Neural cell (in vitro differentiated cells): ENCODE measurements around the gene SUMO4. TPM values are rescaled to one million over a fixed set of nuclear protein-coding genes. Genes with fewer than 3 reads are reported as not detected.

ENCODE experiments used
- H2AFZ ChIP-seq: fragments of 200-600, 300-800 bp; sonication (generic), shearing (Covaris generic); 2 replicates; pipeline ENCODE4 v1.6.0; 2014; ENCODE audit warnings: low read depth, mild to moderate bottlenecking, antibody characterized with exemption, low read length, moderate library complexity
- H3F3A ChIP-seq: fragments of 200-600 bp; shearing (Covaris generic); 2 replicates; pipeline ENCODE4 v1.6.1; 2016; ENCODE audit warnings: mild to moderate bottlenecking, moderate library complexity, mixed read lengths, antibody characterized with exemption, low read length; ENCODE audit not compliant: insufficient read depth, poor library complexity, severe bottlenecking
- H3K27ac ChIP-seq: fragments of 200-600, 300-800 bp; sonication (generic), shearing (Covaris generic); 2 replicates; pipeline ENCODE4 v1.5.1; 2014; ENCODE audit warnings: mild to moderate bottlenecking, low read length, moderate library complexity
- H3K27me3 ChIP-seq: fragments of 300-800, 200-600 bp; sonication (generic), shearing (Covaris generic); 2 replicates; pipeline ENCODE4 v1.6.0; 2014; ENCODE audit warnings: mild to moderate bottlenecking, low read depth, low read length, moderate library complexity; ENCODE audit not compliant: insufficient read depth
- H3K36me3 ChIP-seq: fragments of 300-800, 200-600 bp; sonication (generic), shearing (Covaris generic); 2 replicates; pipeline ENCODE4 v1.5.1; 2014; ENCODE audit warnings: mild to moderate bottlenecking, antibody characterized with exemption, low read length, moderate library complexity; ENCODE audit not compliant: insufficient read depth
- H3K4me2 ChIP-seq: fragments of 300-800, 200-600 bp; sonication (generic), shearing (Covaris generic); 2 replicates; pipeline ENCODE4 v1.6.0; 2014; ENCODE audit warnings: mild to moderate bottlenecking, low read length
- H3K4me3 ChIP-seq: fragments of 300-800, 200-600 bp; sonication (generic), shearing (Covaris generic); 2 replicates; pipeline ENCODE4 v1.5.1; 2014; ENCODE audit warnings: mild to moderate bottlenecking, low read length, moderate library complexity
- H3K79me2 ChIP-seq: fragments of 200-600 bp; shearing (Covaris generic); replicated peaks from 2 replicates; pipeline ENCODE4 v1.6.0; 2014; ENCODE audit warnings: mild to moderate bottlenecking, low read length, moderate library complexity; ENCODE audit not compliant: insufficient read depth
- H3K9ac ChIP-seq: fragments of 300-800, 200-600 bp; sonication (generic), shearing (Covaris generic); 2 replicates; pipeline ENCODE4 v1.6.1; 2016; ENCODE audit warnings: mild to moderate bottlenecking, low read length, mixed read lengths
- H3K9me2 ChIP-seq: fragments of 200-600 bp; shearing (Covaris generic); 2 replicates; pipeline ENCODE4 v1.6.1; 2016; ENCODE audit warnings: mild to moderate bottlenecking, low read length, mixed read lengths; ENCODE audit not compliant: insufficient read depth
- H3K9me3 ChIP-seq: fragments of 200-600, 300-800 bp; sonication (generic), shearing (Covaris generic); 2 replicates; pipeline ENCODE4 v1.6.1; 2016; ENCODE audit warnings: mild to moderate bottlenecking, mixed run types, low read length, moderate library complexity, mixed read lengths
- H4K20me1 ChIP-seq: fragments of 200-600 bp; shearing (Covaris generic); 2 replicates; pipeline ENCODE4 v1.6.1; 2016; ENCODE audit warnings: mild to moderate bottlenecking, mixed run types; ENCODE audit not compliant: insufficient read depth
- EP300 ChIP-seq: fragments of 450-650 bp; conservative IDR thresholded peaks from 2 replicates; pipeline ENCODE4 v1.6.1; 2014; ENCODE audit warnings: antibody characterized with exemption, mild to moderate bottlenecking, moderate library complexity; ENCODE audit not compliant: poor library complexity, severe bottlenecking
- EZH2 ChIP-seq: fragments of 200-600, 300-800 bp; shearing (Covaris generic), sonication (generic); IDR thresholded peaks from 2 replicates; pipeline ENCODE4 v1.6.1; 2014; ENCODE audit warnings: antibody characterized with exemption, low read length, borderline replicate concordance, mild to moderate bottlenecking; ENCODE audit not compliant: insufficient read depth, poor library complexity, severe bottlenecking
- MXI1 ChIP-seq: fragments of 450-650 bp; conservative IDR thresholded peaks from 2 replicates; pipeline ENCODE4 v1.6.1; 2014; ENCODE audit warnings: antibody characterized with exemption, mild to moderate bottlenecking; ENCODE audit not compliant: poor library complexity, severe bottlenecking
- POLR2AphosphoS5 ChIP-seq: IDR thresholded peaks from 2 replicates; pipeline ENCODE4 v1.6.1; 2012
- RAD21 ChIP-seq: fragments of 450-650 bp; conservative IDR thresholded peaks from 2 replicates; pipeline ENCODE4 v1.6.1; 2014; ENCODE audit warnings: antibody characterized with exemption, mild to moderate bottlenecking, moderate library complexity
- REST ChIP-seq: IDR thresholded peaks from 2 replicates; pipeline ENCODE4 v1.6.1; 2012; ENCODE audit warnings: borderline replicate concordance
- SMC3 ChIP-seq: fragments of 450-650 bp; conservative IDR thresholded peaks from 2 replicates; pipeline ENCODE4 v1.6.1; 2014; ENCODE audit warnings: antibody characterized with exemption, mild to moderate bottlenecking, moderate library complexity; ENCODE audit not compliant: poor library complexity
- TAF1 ChIP-seq: IDR thresholded peaks from 2 replicates; pipeline ENCODE4 v1.6.1; 2012; ENCODE audit warnings: low read depth
- polyA plus RNA-seq: library from polyadenylated mRNA; depleted of rRNA; stranded (reverse); fragments of >200 nt; gene quantifications from 2 replicates; pipeline ENCODE4 v1.2.3, GENCODE V29; 2014
- TF ChIP-seq, protein P1 (sequence below): fragments of 450-650 bp; IDR thresholded peaks from 2 replicates; pipeline ENCODE4 v1.5.1; 2014; ENCODE audit warnings: antibody characterized with exemption, mild to moderate bottlenecking, moderate library complexity; ENCODE audit not compliant: poor library complexity, severe bottlenecking

SUMO4 gene
- polyA plus RNA-seq, 1 donor from 2014 or later = not detected

DNA sequence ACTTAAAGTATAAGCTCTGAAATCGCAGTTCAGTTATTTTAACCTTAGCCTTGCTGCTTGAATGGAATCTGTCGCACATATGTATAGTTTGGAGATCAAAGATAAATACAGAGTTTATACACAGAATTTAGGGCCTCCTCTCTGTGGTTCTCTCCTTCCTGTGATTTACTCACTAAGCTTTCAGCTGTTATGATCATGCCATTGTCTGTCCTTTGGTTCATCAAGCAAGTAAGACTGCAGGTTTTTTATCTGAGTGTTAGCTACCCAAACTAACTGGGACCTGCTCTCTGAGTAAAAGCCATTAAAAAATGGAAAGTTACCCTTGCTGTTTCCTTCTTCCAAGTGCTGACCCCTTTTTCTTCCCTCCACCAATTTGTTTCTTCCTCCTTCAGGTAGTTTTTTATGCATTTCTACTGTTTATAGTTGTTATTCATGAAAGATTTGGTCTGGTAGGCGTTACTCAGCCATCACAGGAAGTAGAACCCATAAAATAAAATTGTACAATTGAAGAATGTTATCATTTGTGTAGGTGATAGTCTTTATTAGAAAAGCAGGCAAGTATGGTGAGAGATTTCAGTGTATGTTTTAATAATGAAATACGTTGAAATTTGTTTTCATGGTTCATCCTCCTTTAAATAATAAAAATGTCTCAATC is 33.7 kb upstream of the SUMO4 start:
- Histone ChIP-seq H3K9ac (no peak overlapping the region), H3K9me3 (no peaks in the 10 kb centered on the region), H2AFZ (no peak overlapping the region), H3F3A (no peaks in the 10 kb centered on the region), H3K27ac (no peak overlapping the region), H3K79me2 (peaks cover 82% of the 10 kb centered on the region), H3K36me3 (peaks cover 4% of the 10 kb centered on the region), H3K4me2 (no peak overlapping the region), H4K20me1 (no peaks in the 10 kb centered on the region), H3K4me3 (no peak overlapping the region), H3K9me2 (no peaks in the 10 kb centered on the region), H3K27me3 (no peaks in the 10 kb centered on the region)
- TF ChIP-seq TAF1 (no peak), EP300 (no peak), REST (no peak), SMC3 (no peak), POLR2AphosphoS5 (no peak), RAD21 (no peak), EZH2 (no peak), MXI1 (no peak)
- TF ChIP-seq, protein P1, sequence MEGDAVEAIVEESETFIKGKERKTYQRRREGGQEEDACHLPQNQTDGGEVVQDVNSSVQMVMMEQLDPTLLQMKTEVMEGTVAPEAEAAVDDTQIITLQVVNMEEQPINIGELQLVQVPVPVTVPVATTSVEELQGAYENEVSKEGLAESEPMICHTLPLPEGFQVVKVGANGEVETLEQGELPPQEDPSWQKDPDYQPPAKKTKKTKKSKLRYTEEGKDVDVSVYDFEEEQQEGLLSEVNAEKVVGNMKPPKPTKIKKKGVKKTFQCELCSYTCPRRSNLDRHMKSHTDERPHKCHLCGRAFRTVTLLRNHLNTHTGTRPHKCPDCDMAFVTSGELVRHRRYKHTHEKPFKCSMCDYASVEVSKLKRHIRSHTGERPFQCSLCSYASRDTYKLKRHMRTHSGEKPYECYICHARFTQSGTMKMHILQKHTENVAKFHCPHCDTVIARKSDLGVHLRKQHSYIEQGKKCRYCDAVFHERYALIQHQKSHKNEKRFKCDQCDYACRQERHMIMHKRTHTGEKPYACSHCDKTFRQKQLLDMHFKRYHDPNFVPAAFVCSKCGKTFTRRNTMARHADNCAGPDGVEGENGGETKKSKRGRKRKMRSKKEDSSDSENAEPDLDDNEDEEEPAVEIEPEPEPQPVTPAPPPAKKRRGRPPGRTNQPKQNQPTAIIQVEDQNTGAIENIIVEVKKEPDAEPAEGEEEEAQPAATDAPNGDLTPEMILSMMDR = no peak

DNA sequence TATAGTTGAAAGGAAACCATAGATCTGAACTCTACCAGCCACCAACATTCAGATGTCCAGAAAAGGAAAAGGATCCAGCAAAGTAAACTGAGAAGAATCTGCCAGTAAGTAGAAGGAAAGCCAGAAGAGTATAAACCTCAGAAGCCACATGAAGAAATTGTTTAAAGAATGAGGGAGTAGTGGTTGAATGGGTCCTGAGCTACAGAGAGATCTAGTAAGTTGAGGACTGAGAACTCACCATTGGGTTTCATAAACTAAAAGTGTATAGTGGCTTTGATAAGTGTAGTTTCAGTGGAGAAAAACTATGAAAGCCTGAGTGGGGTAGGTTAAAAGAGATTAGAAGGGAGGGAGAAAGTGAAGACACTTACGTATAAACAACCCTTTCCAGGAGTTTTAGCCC is 32.0 kb upstream of the SUMO4 start:
- Histone ChIP-seq H4K20me1 (no peaks in the 10 kb centered on the region), H3K79me2 (peaks cover 68% of the 10 kb centered on the region)

More for the DNA sequence above, 32.0 kb upstream of the SUMO4 start:
- Histone ChIP-seq H3K9me2 (no peaks in the 10 kb centered on the region), H3K9me3 (no peaks in the 10 kb centered on the region), H3K27me3 (no peaks in the 10 kb centered on the region), H2AFZ (no peak overlapping the region), H3K36me3 (peaks cover 4% of the 10 kb centered on the region), H3K4me3 (no peak overlapping the region), H3K9ac (no peak overlapping the region), H3K27ac (no peak overlapping the region), H3K4me2 (no peak overlapping the region), H3F3A (no peaks in the 10 kb centered on the region)
- TF ChIP-seq, protein P1 = no peak
- TF ChIP-seq EZH2 = no peak
- TF ChIP-seq REST = no peak
- TF ChIP-seq EP300 = no peak
